ENCODE measurements around the gene KIF2C. TPM values are rescaled to one million over a fixed set of nuclear protein-coding genes. Genes with fewer than 3 reads are reported as not detected.
A peak's percentile ranks its signal among the peaks of the same experiment; 100 is the strongest.
"Not testable (repeated sequence)": the region's sequence is repeated elsewhere in the genome, so short reads cannot be mapped to it uniquely, and the experiment has no call there.

Gene KIF2C
- total RNA-seq, 3 donors from 2014 or later, result 2.7 to 15.0 (median 4.1) TPM

DNA sequence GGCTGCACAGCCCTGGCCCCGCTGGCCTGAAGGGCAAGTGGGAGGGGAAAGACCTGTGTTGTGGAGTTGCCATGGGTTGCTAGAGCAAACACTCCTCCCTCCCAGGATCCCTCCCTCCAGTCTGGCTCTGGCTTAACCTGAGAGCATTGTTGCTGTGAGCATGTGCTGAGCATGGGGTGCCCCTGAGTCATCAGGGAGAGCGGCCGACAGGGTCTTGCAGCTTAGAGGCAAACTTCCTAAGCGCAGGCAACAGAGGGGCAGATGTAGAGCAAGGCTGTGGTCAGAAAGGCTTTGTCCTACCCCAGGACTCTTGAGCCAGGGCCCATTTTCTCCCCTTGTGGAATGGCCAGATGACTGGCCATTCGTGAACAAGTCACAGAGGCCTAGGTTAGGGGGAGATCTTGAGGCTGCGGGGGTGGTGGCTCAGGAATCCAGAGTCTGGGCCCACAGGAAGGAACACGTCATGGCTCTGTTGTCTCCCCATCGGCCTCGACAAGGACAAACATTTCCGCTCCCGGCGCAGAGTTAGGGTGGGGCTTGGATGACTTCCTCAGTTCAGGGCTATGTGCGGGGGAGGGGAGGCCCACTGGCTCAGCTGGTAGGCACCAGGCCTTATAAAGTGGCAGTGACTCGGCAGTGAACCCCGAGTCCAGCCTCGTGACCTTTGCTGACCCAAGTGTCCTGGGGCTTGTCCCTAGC, 67.9 kb downstream of the KIF2C start:
- peak; percentile 9 for TF ChIP-seq CTCF (IDR thresholded peaks at IDR 0.05)
- Histone ChIP-seq H3K9me3 (no peaks in the 10 kb centered on the region), H3K4me1 (ENCODE audit: low read depth) (peaks cover 45% of the 10 kb centered on the region), H3K4me3 (no peak overlapping the region), H3K36me3 (ENCODE audit: low read depth) (no peaks in the 10 kb centered on the region)
- intact Hi-C loops (cut with DNase I, micrococcal nuclease), result no loop called here
- DNase-seq (peak; percentile 96 to 99 (median 98)), ATAC-seq (peak; percentile 86)

DNA sequence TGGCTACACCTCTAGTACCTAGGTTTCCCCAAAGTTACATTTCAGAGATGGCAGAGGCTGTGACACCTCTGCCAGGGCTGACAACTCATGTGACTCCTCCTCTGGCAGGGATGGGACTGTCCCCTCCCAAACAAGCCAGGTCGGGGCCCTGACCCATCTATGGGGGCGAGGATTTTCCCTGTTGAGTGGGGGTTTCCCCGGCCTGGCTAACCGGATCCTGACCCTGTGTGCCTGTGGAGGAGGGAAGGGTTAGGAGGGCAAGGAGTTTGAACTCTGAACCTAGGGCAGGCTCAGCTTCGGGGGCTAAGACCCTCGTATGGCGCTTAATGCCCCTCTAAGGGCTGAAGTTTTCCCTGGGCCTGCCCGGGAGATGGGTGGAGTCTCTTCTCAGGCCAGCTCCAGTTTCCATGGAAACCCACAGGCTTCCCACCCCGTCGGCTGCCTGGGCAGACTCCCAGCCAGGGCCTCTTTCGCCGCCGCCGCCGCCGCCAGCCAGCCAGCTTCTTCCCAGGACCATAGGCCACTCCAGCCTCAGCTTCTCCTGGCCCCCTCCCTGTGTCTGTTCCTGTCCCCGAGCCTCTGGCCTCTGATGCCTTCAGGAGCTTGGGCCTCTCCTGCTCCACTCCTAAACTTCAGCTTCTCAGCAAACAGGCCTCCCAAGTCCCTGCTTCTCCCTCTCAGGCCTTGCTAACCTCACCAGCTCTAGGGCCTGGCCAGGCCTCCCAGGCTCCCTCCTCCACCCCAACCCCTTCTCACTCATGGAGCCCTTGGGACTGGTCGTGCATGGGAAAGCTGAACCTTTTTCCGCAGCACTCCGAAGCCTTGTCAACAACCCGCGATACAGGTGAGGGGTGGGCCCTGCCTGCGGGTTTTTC, 68.7 kb downstream of the KIF2C start, which contains the start of gene BTBD19:
Gene BTBD19 (plus strand): TSS at position 461 of the 875 bp plus-strand sequence. CDS start 298 bp downstream, at position 759.
- no peaks in the 10 kb centered on the region for H3K36me3 ChIP-seq (ENCODE audit: low read depth)
- no peaks in the 10 kb centered on the region for H3K9me3 ChIP-seq
- TF ChIP-seq CTCF (IDR thresholded peaks at IDR 0.05), result no peak
- intact Hi-C loops (cut with DNase I, micrococcal nuclease), result no loop called here
- H3K4me1 ChIP-seq (ENCODE audit: low read depth), result peaks cover 45% of the 10 kb centered on the region
- no peak within 1 kb of the TSS for H3K4me3 ChIP-seq
- peak; percentile 61 to 83 (median 76) for DNase-seq
- ATAC-seq, result peak; percentile 3

- Histone ChIP-seq H3K9me3 (no peaks in the 10 kb centered on the region), H3K36me3 (ENCODE audit: low read depth) (no peaks in the 10 kb centered on the region), H3K4me3 (no peak overlapping the region), H3K4me1 (ENCODE audit: low read depth) (peaks cover 45% of the 10 kb centered on the region)
- ATAC-seq, result peak; percentile 19
- peak; percentile 71 to 87 (median 77) for DNase-seq
- intact Hi-C loops (cut with DNase I, micrococcal nuclease), result no loop called here
- no peak for TF ChIP-seq CTCF (IDR thresholded peaks at IDR 0.05)
These were observed 69.6 kb downstream of the KIF2C start for GRCh38 chr1:44808938-44809917.

GRCh38 chr1:44810101-44810761, 70.6 kb downstream of the KIF2C start:
- Histone ChIP-seq H3K9me3 (no peaks in the 10 kb centered on the region), H3K4me1 (ENCODE audit: low read depth) (peaks cover 48% of the 10 kb centered on the region), H3K36me3 (ENCODE audit: low read depth) (no peaks in the 10 kb centered on the region), H3K4me3 (no peak overlapping the region)
- ATAC-seq (no peak), DNase-seq (peak in 2 of 3 donors; percentile 57 to 78)
- intact Hi-C loops (cut with DNase I, micrococcal nuclease), result no loop called here
- TF ChIP-seq CTCF (IDR thresholded peaks at IDR 0.05), result no peak

DNA sequence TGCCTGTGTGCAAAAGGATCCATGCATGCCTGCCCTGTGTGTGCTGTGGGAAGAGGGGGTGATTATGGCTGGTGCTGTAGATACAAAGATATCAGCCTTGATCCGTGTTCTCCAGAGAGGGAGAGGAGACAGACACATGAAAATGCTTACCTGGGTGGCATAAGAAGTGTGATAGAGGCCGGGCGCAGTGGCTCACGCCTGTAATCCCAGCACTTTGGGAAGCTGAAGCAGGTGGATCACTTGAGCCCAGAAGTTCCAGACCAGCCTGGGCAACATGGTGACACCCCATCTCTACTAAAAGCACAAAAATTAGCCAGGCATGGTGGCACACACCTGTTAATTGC, 71.1 kb downstream of the KIF2C start:
- intact Hi-C loops (cut with DNase I, micrococcal nuclease); H3K36me3 ChIP-seq (ENCODE audit: low read depth); H3K9me3 ChIP-seq; ATAC-seq; H3K4me3 ChIP-seq: not testable (repeated sequence)
- peak in 2 of 3 donors; percentile 22 to 30 for DNase-seq
- H3K4me1 ChIP-seq (ENCODE audit: low read depth), result peaks cover 48% of the 10 kb centered on the region
